GM12878 (cell line): ENCODE data around the gene SHH. TPM values are rescaled to one million over a fixed set of nuclear protein-coding genes. Genes with fewer than 3 reads are reported as not detected.

Experiments used
- ATAC-seq: fragments of 200-7000 bp; cut with Tn5 transposase; 3 replicates; pipeline ENCODE4 v1.9.1; 2020; ENCODE audit warnings: mild to moderate bottlenecking, moderate library complexity
- BruUV-seq: library from RNA; stranded (reverse); fragments of 400-500 nt; replicated peaks from 2 replicates; lab custom pipeline; 2021; lab: Mats Ljungman, UMichigan
- CTCF ChIA-PET: fragments of 300-600 bp; sonication (Branson Sonifier 250); formaldehyde crosslinking; extraction: SDS; loops from one replicate; lab custom pipeline; 2021; ENCODE audit warnings: inconsistent platforms; lab: Yijun Ruan, JAX
- POLR2A ChIA-PET: fragments of 350-600 bp; formaldehyde crosslinking; extraction: SDS; loops from one replicate; lab custom pipeline; 2021; ENCODE audit warnings: inconsistent platforms; lab: Charles Lee
- RAD21 ChIA-PET: fragments of 300-600 bp; sonication (Branson Sonifier 250); formaldehyde crosslinking; loops from one replicate; lab custom pipeline; 2023; ENCODE audit warnings: antibody characterized with exemption; ENCODE audit not compliant: unreplicated experiment; lab: Charles Lee
- SMC1A ChIA-PET: fragments of 300-600 bp; sonication (Branson Sonifier 250); formaldehyde crosslinking; loops from one replicate; lab custom pipeline; 2023; ENCODE audit not compliant: unreplicated experiment, uncharacterized antibody; lab: Charles Lee
- DNase-seq: peaks from one replicate; pipeline ENCODE4 v3.0.0-alpha.2; 2011; ENCODE audit warnings: low read depth, low spot score
- FAIRE-seq: peaks from 3 replicates; lab custom pipeline; 2011; peaks lifted over from hg19 to GRCh38; lab: Jason Lieb, UNC
- H2AFZ ChIP-seq: 2 replicates; pipeline ENCODE4 v1.6.0; 2011; ENCODE audit warnings: low read depth, low read length, control low read depth; ENCODE audit not compliant: control insufficient read depth
- H3K27ac ChIP-seq: 2 replicates; pipeline ENCODE4 v1.5.1; 2011; ENCODE audit warnings: control low read depth; ENCODE audit not compliant: control insufficient read depth, insufficient read depth
- H3K27me3 ChIP-seq, 2 experiments: replicated peaks in 1 of 2; 2 replicates each; pipeline versions ENCODE4 v1.6.0 to v1.6.1; 2011; ENCODE audit warnings: low read length in 1 of 2; ENCODE audit not compliant: control insufficient read depth in 2 of 2, insufficient read depth in 2 of 2
- H3K36me3 ChIP-seq, 2 experiments: 2 replicates each; pipeline ENCODE4 v1.5.1; 2011; ENCODE audit warnings: low read length in 1 of 2; ENCODE audit not compliant: control insufficient read depth in 2 of 2, insufficient read depth in 2 of 2
- H3K4me1 ChIP-seq: 2 replicates; pipeline ENCODE4 v1.6.1; 2011; ENCODE audit warnings: mild to moderate bottlenecking, low read length, moderate library complexity, mixed read lengths; ENCODE audit not compliant: control insufficient read depth, insufficient read depth
- H3K4me2 ChIP-seq: 2 replicates; pipeline ENCODE4 v1.6.0; 2011; ENCODE audit warnings: control low read depth; ENCODE audit not compliant: control insufficient read depth, insufficient read depth
- H3K4me3 ChIP-seq: fragments of 200-600 bp; sonication (generic); 2 replicates; pipeline ENCODE4 v1.5.1; 2016
- H3K79me2 ChIP-seq: 2 replicates; pipeline ENCODE4 v1.6.0; 2011; ENCODE audit warnings: low read length; ENCODE audit not compliant: control insufficient read depth, insufficient read depth
- H3K9ac ChIP-seq: 2 replicates; pipeline ENCODE4 v1.8.0; 2011; ENCODE audit warnings: low read length, control low read depth, mixed read lengths; ENCODE audit not compliant: control insufficient read depth, insufficient read depth
- H3K9me3 ChIP-seq: replicated peaks from 3 replicates; pipeline ENCODE4 v1.5.1; 2011; ENCODE audit warnings: mild to moderate bottlenecking, low read length; ENCODE audit not compliant: control insufficient read depth, insufficient read depth
- H4K20me1 ChIP-seq: 2 replicates; pipeline ENCODE4 v1.6.0; 2011; ENCODE audit not compliant: control insufficient read depth, insufficient read depth
- CUX1 ChIP-seq: IDR thresholded peaks from 2 replicates; pipeline ENCODE4 v1.6.1; 2012; ENCODE audit warnings: improper control_type of control experiment, low read depth, low read length; ENCODE audit not compliant: insufficient replicate concordance
- ETV6 ChIP-seq, 2 experiments: fragments of 450-650 bp in 1 of 2; IDR thresholded peaks in 1 of 2; conservative IDR thresholded peaks in 1 of 2; 2 replicates each; pipeline ENCODE4 v1.6.1; 2014; ENCODE audit warnings: antibody characterized with exemption in 1 of 2, borderline replicate concordance in 1 of 2, low read depth in 1 of 2, mild to moderate bottlenecking in 1 of 2, moderate library complexity in 1 of 2
- EZH2 ChIP-seq: IDR thresholded peaks from 2 replicates; pipeline ENCODE4 v1.6.1; 2012; ENCODE audit warnings: low read depth, mild to moderate bottlenecking, control low read depth, inconsistent platforms, low read length, borderline replicate concordance; ENCODE audit not compliant: control insufficient read depth
- KAT2A ChIP-seq: conservative IDR thresholded peaks from 2 replicates; pipeline ENCODE4 v1.6.1; 2011; ENCODE audit warnings: low read depth, low read length; ENCODE audit not compliant: control insufficient read depth
- LARP7 ChIP-seq: fragments of 450-650 bp; IDR thresholded peaks from 2 replicates; pipeline ENCODE4 v1.6.1; 2017; ENCODE audit warnings: mild to moderate bottlenecking
- MEF2B ChIP-seq: fragments of 450-650 bp; IDR thresholded peaks from 2 replicates; pipeline ENCODE4 v1.6.1; 2018; ENCODE audit warnings: mild to moderate bottlenecking, moderate library complexity; ENCODE audit not compliant: partially characterized antibody, poor library complexity, severe bottlenecking
- MTA2 ChIP-seq: fragments of 450-650 bp; IDR thresholded peaks from 2 replicates; pipeline ENCODE4 v1.6.1; 2016; ENCODE audit warnings: low read depth, mild to moderate bottlenecking, moderate library complexity
- RELB ChIP-seq: fragments of 450-650 bp; IDR thresholded peaks from 2 replicates; pipeline ENCODE4 v1.6.1; 2017; ENCODE audit warnings: low read depth, mild to moderate bottlenecking, moderate library complexity
- SMC3 ChIP-seq: IDR thresholded peaks from 2 replicates; pipeline ENCODE4 v1.6.1; 2011; ENCODE audit warnings: low read length, improper control_type of control experiment, borderline replicate concordance
- SP1 ChIP-seq: IDR thresholded peaks from one replicate; pipeline ENCODE4 v1.6.1; 2011; ENCODE audit warnings: low read depth, low read length
- ZBTB11 ChIP-seq: fragments of 450-650 bp; formaldehyde crosslinking; IDR thresholded peaks from 2 replicates; pipeline ENCODE4 v1.5.0; 2022; ENCODE audit warnings: mild to moderate bottlenecking, missing genetic modification characterization
- ZSCAN29 ChIP-seq: fragments of 450-650 bp; IDR thresholded peaks from 2 replicates; pipeline ENCODE4 v1.6.1; 2017; ENCODE audit warnings: mild to moderate bottlenecking, moderate library complexity
- WGBS: methylation state at CpG from one replicate; pipeline ENCODE4 v1.1.6; 2016; ENCODE audit warnings: low lambda C conversion rate; ENCODE audit not compliant: insufficient replicate concordance, insufficient coverage; ENCODE audit errors: missing lambda C conversion rate; 5-methylcytosine and 5-hydroxymethylcytosine counted together
- in situ Hi-C: fragments of 300-500 bp; cut with MboI; formaldehyde crosslinking; loops from 9 replicates; pipeline ENCODE4 v1.14.3; 2018; ENCODE audit warnings: mixed read lengths
- intact Hi-C: fragments of 100-400 bp; cut with micrococcal nuclease; formaldehyde crosslinking; loops from one replicate; pipeline ENCODE4 v1.14.2; 2022; ENCODE audit not compliant: unreplicated experiment
- polyA plus RNA-seq, 11 experiments: library from polyadenylated mRNA; depleted of rRNA in 4 of 11; unstranded in 6 of 11; stranded (reverse) in 5 of 11; fragments of >200 nt; fragmentation: Nextera tagmentation in 4 of 11; fragmentation: Illumina TruSeq in 1 of 11; extraction: Ambion mirVana in 4 of 11; extraction: Trizol in 1 of 11; gene quantifications; 1 replicate in 1 of 11; 2 replicates in 10 of 11; pipeline versions ENCODE4 v1.2.1 to v1.2.3, GENCODE V29; 2011 to 2016; ENCODE audit warnings: inconsistent platforms in 2 of 11, missing spikeins in 2 of 11, low read depth in 1 of 11
- total RNA-seq, 4 experiments: library from RNA; depleted of rRNA in 3 of 4; stranded (reverse); fragments of >200 nt in 3 of 4; fragmentation: Illumina TruSeq in 1 of 4; extraction: Trizol in 1 of 4; gene quantifications; 2 replicates each; pipeline versions ENCODE4 v1.2.1 to v1.2.3, GENCODE V29; 2013 to 2021

SHH gene
- total and polyA plus RNA-seq, 10 of the 15 experiments (the other 5 are each of a cell fraction or from before 2014, with no cell fraction given): not detected

- SMC1A ChIA-PET: no interaction called here
- no peaks in the 10 kb centered on the region for H3K9me3 ChIP-seq
- CTCF ChIA-PET: interaction anchor here (1.4 kb wide), 1 partner anchor 10 kb away, joined by 3 read pairs; no protein-coding TSS in a partner anchor
- H2AFZ ChIP-seq: no peak overlapping the region
- POLR2A ChIA-PET: no interaction called here
- RAD21 ChIA-PET: no interaction called here
- H3K36me3 ChIP-seq: no peaks in the 10 kb centered on the region
- H4K20me1 ChIP-seq: no peaks in the 10 kb centered on the region
- intact Hi-C loops: no loop called here
- DNase-seq (no peak), FAIRE-seq (no peak), ATAC-seq (no peak)
- WGBS: 67% methylated on average over 19 of the region's 19 CpGs
- no peaks in the 10 kb centered on the region; a peak in 1 of 4 replicates for H3K27me3 ChIP-seq
- H3K9ac ChIP-seq: no peak overlapping the region
- BruUV-seq: no TSS peak
- no peaks in the 10 kb centered on the region for H3K79me2 ChIP-seq
- no peaks in the 10 kb centered on the region for H3K4me1 ChIP-seq
- no peak overlapping the region for H3K27ac ChIP-seq
- in situ Hi-C loops: no loop called here
- H3K4me3 ChIP-seq: no peak overlapping the region
- no peak overlapping the region for H3K4me2 ChIP-seq
- no peak for TF ChIP-seq MTA2
- TF ChIP-seq ZBTB11 (CRISPR knock-in tag): no peak
- no peak for TF ChIP-seq ZSCAN29
- no peak for TF ChIP-seq KAT2A
- TF ChIP-seq SP1: no peak
- no peak for TF ChIP-seq EZH2
- no peak for TF ChIP-seq MEF2B
- TF ChIP-seq ETV6 (conservative IDR thresholded peaks at IDR 0.05 in 1 of 2, IDR thresholded peaks at IDR 0.05 in 1 of 2; ENCODE audit: borderline replicate concordance in 1 of 2, low read depth in 1 of 2): no peak
- no peak for TF ChIP-seq RELB
- no peak for TF ChIP-seq LARP7
- no peak for TF ChIP-seq SMC3
- no peak for TF ChIP-seq CUX1
Measured at GRCh38 chr7:155791214-155791737, 21.0 kb downstream of the SHH start.
